ENCODE results near the gene TEAD2.
"Not testable (repeated sequence)": the region's sequence is repeated elsewhere in the genome, so short reads cannot be mapped to it uniquely, and the experiment has no call there.

TEAD2 gene

DNA sequence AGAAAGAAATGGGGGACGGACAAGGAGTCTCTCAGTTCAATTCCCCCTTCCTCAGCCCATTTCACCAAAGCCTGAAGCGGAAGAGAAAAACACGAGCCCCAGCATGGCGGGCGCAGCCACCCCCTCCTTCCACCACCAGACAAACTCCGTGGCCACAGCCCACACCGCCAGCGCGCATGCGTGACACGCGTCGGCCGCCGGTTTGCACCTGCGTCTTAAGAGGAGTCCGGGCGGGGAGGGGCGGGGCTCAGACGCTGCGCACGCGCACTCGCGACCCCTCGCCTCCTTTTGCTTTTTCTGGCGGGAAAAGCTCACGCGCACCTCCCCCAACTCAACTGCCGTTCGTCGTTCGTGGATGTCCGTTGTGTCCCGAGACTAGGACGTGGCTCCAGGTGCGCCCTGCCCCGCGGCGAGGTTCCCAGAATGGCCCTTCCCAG is 25.7 kb upstream of the TEAD2 start, which contains the start of gene KASH5:
Gene KASH5 (plus strand): TSS at position 314 of the 437 bp plus-strand sequence. CDS start 2,635 bp downstream, outside the sequence.
- peak; percentile 60 to 77 for DNase-seq (ENCODE audit: low read depth in 2 of 2)

DNA sequence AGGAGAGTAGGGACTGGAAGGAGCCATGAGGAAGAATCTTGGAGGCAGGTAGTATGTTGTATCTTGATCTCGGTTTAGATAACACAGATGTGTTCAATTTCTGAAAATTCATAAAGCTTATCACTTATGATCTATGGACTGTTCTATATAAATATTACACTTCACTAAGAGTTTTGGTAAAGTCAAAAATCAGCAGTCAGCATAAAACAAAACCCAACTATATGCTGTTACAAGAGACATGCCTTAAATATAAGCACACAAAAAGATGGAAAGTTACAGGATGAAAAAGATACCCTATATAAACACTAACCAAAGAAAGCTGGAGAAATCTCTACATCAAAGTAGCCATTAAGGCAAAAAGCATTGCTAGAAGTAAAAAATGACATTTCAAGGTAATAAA is 21.4 kb upstream of the TEAD2 start:
- no peak for DNase-seq (ENCODE audit: low read depth in 2 of 2)

DNA sequence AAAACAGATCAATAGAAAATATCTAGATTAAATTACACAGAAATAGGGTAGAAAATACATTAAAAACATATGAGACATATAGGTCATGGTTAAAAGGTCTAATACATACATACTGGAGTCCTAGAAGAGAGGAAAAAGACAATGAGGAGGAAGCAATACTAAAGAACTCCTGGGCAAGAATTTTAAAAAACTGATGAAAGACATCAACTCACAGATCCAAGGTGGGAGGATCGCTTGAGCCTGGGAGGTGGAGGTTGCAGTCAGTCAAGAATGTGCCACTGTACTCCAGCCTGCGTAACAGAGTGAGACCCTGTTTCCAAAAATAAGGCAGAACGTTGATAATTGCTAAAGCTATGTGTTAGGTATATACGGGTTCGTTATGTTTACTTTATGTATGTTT is 20.4 kb upstream of the TEAD2 start:
- DNase-seq (ENCODE audit: low read depth in 2 of 2) = no peak

DNA sequence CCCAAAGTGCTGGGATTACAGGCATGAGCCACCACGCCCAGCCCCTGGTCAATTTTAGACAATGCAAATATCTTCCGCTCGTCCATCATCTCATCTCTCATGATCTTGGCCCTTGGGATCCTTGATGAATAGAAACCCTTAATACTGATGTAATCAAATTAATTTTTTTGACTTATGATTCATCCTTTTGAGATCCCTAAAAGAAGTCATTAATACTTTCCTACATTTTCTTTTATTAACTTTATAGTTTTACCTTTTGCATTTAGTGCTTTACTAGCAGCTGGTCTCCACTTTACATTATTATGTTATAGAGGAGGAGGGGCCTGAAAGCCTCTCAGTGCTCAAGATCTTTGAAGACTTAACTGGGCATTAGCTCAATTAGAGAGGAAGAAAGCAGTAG is 18.2 kb upstream of the TEAD2 start:
- no peak for DNase-seq (ENCODE audit: low read depth in 2 of 2)

DNA sequence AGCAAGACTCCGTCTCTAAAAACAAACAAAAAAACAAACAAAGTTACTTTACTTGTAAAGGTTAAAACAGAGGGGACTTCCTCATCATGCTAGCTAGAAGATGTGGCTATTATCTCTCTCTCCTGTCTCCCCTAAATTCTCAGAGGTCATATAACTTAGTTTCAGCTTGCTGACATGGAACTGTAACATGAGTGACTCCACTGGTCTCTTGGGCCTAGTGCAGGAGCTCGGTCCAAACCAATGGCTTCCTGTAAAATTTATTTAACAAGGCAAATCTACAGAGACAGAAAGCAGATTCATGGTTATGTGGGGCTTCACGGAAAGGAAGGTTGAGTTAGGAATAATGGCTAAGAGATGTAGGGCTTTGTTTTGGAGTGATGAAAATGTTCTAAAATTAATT is 16.3 kb upstream of the TEAD2 start:
- DNase-seq (ENCODE audit: low read depth in 2 of 2) = no peak

DNA sequence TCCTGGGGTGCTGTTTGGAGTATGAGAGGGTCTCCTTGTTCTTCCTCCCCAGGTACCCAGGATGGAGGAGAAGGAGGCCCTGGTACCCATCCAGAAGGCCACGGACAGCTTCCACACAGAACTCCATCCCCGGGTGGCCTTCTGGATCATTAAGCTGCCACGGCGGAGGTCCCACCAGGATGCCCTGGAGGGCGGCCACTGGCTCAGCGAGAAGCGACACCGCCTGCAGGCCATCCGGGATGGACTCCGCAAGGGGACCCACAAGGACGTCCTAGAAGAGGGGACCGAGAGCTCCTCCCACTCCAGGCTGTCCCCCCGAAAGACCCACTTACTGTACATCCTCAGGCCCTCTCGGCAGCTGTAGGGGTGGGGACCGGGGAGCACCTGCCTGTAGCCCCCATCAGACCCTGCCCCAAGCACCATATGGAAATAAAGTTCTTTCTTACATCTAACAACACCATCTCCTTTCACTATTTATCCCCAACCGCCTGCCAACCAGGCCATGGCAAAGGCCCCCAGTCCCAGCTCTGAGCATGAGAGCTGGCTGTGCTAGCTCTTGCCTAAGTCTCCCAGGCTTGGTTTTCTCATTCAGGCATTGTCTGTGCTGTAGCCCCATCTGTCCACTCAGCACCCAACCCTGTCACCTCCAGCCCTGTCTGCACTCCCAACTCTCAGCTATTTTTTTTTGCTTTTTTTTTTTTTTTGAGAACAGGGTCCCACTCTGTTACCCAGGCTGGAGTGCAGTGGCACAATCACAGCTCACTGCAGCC is 12.6 kb upstream of the TEAD2 start:
- no peak for DNase-seq (ENCODE audit: low read depth in 2 of 2)

DNA sequence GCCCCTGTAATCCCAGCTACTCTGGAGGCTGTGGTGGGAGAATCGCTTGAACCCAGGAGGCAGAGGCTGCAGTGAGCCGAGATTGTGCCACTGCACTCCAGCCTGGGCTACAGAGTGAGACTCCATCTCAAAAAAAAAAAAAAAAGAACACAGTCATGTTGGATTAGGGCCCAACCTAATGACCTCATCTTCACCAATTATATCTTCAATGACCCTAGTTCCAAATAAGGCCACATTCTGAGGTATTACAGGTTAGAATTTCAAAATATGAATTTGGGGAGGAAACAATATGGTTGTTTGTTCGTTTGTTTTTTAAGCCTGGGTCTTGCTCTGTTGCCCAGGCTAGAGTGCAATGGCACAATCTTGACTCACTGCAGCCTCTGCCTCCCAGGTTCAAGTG is 11.0 kb upstream of the TEAD2 start:
- DNase-seq (ENCODE audit: low read depth in 2 of 2) = not testable (repeated sequence)

DNA sequence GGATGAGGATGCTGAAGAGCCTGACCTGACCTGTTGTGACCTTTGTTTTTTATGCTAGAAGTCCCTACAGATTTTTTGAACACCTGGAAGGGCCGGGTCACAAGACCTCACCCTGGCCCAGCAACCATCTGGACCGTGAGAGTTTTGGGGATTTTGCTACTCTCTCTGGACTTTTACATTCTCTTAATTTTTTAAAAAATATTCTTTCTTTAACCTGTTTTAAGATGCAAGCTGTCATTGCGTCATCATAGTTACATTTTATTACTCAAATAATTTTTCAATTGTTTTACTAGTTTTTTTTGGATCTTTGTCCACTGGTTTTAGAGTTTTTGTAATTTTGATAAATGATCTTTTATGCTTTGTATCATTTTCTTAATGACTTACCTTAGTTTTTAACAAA is 9.0 kb upstream of the TEAD2 start:
- no peak for DNase-seq (ENCODE audit: low read depth in 2 of 2)

DNA sequence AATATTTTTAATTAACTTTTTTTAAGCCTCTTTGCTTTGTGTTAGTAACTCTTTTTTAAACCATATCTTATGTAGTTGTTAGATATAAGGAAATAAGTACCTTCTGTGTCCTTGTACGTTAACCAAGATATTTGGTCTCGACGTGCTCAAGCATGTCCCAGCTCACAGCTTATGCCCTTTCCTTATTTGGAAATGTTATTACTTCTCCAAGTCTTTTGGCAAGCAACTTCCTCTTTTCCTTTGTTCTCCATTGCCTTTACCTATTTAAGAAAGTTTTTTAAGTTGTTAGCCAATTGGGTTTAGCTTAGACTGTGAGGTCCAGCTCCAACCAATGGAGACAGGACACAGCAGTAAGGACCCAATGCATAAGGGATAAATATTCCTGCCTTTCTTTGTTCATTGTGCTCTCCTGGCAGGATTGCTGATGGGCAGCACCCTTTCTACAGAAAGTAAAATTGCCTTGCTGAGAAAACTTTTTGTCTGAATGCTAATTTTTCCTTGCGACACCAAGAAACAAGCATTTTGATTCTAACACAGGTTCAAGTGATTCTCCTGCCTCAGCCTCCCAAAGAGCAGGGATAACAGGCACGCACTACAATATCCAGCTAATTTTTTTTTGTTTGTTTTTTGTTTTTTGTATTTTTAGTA is 6.6 kb upstream of the TEAD2 start:
- DNase-seq (ENCODE audit: low read depth in 2 of 2) = no peak

DNA sequence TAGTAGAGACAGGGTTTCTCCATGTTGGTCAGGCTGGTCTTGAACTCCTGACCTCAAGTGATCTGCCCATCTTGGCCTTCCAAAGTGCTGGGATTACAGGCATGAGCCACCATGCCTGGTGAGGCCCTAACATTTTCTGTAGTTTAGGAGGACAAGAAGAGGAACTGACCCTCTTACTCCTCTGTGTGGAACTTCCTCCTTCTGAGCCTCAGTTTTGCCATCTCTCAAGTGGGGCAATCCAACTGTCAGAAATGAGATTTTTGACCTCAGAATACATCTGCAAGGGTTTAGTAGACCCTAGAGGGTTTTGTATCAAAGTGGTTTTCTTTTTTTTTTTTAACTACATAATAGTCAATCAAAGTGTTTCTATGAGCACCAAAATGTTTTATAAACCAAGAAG is 3.9 kb upstream of the TEAD2 start:
- DNase-seq (ENCODE audit: low read depth in 2 of 2) = no peak

DNA sequence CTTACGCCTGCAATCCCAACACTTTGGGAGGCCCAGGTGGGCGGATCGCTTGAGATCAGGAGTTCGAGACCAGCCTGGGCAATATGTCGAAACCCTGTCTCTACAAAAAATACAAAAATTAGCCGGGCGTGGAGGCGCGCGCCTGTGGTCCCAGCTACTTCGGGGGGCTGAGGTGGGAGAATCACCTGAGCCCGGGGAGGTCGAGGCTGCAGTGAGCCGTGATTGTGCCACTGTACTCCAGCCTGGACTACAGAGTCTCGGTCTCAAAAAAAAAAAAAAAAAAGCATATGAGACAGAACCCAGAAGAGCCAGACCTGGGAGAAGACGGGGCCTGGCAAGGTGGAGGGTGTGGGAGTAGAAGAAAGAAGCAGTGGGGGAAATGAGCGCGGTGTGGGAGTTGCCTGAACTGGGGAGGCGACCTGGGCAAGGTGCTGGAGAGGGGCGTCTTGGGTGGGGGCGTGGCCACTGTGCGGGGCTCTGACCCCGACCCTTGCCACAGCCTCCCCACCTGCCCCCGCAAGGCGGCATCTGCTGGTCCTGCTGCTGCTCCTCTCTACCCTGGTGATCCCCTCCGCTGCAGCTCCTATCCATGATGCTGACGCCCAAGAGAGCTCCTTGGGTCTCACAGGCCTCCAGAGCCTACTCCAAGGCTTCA is 2.0 kb upstream of the TEAD2 start:
- no peak for DNase-seq (ENCODE audit: low read depth in 2 of 2)

DNA sequence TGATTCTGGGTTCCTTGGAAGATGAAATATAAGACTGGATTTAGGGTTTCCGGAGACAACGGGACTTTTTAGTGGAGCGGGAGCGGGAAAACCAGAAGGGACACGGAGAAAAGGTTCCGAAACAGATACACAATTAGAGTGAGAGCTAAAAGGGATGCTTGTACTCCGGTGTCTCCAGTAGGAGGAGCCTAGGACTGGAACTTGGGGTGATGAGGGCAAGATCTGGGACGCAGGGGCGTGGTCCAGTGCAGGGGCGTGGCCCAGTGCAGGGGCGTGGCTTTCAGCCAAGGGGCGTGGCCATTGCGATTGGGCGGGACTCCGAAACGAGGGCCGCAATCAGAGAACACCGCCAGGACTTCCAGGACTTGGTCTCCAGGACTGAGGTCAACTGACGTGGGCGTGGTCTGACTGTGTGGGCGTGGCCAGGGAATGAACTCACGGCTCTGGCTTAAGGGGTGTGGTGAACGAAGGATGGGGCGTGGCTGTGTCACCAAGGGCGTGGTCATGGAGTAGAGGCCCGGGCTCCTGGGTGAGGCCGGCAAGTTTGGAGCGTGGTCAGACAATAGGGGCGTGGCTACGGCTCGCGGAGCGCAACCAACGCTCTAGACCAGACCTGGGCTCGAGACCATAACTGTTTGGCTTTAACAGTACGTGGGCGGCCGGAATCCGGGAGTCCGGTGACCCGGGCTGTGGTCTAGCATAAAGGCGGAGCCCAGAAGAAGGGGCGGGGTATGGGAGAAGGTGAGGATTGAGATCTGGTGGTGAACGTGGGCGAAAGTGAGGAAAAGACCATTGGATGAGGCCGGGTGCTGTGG is 1.3 kb upstream of the TEAD2 start, which contains the start of gene DKKL1:
Gene DKKL1 (plus strand): TSS at position 610 of the 815 bp plus-strand sequence. CDS start 122 bp downstream, at position 732.
- peak; percentile 20 to 37 for DNase-seq (ENCODE audit: low read depth in 2 of 2)

DNA sequence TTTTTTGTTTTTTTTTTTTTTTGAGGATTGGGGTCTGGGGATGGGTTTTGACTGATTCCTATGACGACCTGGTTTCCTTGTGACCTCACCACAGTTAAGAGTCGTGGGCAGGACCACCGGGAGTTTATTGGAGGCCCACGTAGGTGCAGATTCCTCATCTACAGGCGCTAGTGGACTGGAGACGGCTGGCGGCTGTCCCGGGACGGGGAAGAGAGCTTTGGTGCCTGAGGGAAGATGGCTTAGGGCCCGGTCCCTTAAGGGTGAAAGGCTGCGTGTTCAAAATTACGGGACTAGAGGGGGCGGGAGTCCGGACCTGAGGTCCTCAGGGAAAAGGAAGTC is 682 bp upstream of the TEAD2 start:
- no peak for DNase-seq (ENCODE audit: low read depth in 2 of 2)

DNA sequence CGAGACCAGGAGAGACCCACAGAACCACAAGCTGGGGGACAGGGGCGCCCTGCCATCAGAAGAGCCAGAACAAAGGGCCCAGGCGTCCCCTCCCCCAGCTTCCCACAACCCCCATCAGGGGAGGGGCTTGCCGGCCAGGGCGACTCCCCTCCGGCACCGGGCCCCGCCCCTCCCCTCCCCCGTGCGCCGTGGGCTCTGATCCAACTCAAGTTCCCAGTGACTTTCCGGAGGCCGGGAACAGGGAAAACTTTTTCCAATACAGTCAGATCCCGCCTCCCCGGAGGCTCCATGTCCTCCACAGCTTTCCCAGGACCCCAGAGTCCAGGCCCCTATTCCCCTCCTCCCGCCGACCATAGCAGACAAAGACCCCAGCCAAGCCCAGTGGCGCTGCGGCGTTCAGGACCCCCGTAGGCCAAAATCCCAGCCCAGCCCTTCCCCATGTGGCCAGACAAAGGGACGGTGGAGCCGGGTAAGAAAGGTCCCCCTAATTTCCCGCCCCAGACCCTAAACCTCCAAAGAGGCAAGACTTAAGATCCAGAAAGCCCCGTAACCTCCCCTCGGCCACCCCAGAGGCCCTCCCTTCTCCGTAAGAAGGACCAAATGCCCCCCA is 673 bp downstream of the TEAD2 start:
- no peak for DNase-seq (ENCODE audit: low read depth in 2 of 2)

DNA sequence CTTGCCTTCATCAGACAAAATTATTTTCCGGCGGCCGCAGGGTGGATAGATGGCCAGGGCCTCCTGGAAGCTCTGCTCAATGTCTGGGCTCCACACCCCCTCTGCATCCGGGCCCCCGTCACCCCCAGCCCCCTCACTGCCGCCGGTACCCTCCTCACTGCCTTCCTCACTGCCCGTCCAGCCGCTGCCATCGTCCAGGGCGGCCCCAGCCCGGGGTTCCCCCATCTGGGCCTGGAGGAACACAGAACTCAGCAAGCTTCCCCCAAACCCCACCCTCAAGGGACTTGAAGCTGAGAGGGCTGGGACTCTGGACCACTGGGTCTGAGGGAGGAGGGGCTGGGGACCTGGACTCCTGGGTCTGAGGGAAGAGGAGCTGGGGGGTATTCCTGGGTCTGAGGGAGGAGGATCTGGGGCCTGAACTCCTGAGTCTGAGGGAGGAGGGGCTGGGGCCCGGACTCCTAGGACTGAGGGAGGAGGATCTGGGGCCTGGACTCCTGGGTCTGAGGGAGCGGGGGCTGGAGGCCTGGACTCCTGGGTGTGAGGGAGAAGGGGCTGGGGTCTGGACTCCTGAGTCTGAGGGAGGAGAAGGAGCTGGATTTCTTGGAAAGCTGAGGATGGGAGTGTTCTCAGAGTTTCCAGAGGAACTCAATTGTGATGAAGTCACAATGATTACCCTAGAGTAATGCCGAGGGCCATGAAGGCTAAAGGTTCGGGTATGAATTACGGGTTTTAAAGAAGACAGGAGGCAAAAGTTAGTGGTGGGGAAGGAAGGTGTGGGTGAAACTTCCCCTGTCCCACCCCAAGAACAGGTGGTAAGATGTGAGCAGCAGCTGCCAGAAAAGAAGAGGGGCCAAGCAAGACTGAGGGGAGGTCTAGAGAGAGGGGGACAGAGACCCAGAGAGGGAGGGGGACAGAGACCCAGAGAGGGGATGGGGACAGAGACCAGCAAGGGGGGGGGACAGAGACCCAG is 2.1 kb downstream of the TEAD2 start:
- DNase-seq (ENCODE audit: low read depth in 2 of 2) = no peak

DNA sequence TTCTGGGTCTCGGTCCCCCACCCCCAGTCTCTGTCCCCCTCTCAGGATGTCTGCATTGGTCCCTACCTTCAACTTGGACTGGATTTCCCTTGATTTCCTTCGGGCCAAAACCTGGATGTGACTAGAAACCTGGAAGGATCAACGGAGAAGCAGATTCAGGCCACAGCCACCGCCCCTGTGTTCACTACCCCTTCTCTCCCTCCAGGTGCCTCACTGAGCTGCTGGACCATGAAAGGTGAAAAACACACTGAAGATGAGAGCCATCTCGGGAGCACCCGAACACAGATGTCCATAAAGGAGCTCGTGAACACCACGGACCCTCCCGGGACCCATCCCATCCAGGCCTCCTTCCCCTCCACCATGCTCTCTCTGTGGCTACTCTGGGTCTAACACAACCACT is 5.0 kb downstream of the TEAD2 start:
- no peak for DNase-seq (ENCODE audit: low read depth in 2 of 2)

DNA sequence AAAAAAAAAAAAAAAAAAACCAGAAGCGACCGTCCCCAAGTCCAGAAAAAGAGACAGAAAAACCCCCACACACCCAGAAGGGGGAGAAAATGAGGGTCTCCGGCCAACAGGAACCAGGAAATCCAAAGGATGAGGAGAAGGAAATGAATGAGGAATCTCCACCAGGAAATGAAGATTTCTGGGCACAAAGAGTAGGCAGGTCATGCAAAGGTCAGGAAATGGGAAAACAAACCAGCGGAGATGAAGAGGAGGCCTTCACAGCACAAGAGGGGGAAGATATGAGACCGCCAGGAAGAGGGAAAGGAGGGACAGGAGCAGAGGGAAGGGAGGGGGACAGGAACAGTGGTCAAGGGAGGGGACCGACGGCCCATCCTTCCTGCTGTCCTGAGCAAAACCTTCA is 5.8 kb downstream of the TEAD2 start:
- DNase-seq (ENCODE audit: low read depth in 2 of 2) = no peak

DNA sequence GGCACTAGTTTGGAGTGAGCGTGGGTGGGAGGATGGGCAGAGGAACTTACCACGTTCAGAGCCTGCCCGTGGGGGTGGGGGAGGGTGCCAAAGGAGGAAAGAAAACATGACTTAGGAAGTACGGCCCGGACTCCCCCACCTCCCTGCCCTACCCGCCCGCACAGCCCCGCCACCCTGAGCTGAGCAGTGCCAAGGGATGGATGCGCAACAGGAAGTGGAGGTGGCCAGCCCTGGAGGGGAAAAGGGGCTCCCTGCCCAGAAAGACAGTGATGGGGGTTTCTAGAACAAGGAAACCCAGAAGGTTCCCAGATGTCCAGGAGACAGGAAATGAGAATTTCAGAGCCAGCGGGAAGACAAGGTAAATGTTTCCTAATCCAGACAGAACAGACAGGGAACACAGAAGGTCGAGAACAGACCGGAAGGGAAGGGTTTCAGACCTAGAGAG is 6.3 kb downstream of the TEAD2 start:
- DNase-seq (ENCODE audit: low read depth in 2 of 2) = no peak

DNA sequence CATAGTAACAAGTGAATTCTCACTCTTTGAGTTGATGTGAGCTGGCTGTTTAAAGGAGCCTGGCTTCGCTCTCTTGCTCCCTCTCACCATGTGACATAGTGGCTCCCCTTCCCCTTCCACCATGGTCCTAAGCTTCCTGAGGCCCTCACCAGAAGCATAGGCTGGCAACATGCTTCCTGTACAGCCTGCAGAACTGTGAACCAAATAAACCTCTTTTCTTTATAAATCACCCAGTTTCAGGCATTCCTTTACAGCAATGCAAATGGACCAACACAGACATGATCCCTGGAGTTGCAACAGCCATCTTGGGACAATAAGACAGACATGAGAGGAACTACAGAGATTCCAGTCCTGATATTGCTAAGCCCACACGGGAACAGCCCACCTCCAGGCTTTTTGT is 12.6 kb downstream of the TEAD2 start:
- DNase-seq (ENCODE audit: low read depth in 2 of 2) = no peak
